GM12874 (cell line): ENCODE data around the gene TBX4.

Experiments used
- TF ChIP-seq, protein P1 (sequence below): IDR thresholded peaks from 2 replicates; pipeline ENCODE4 v1.5.1; 2011; ENCODE audit warnings: low read depth, mild to moderate bottlenecking, control low read depth, low read length, moderate library complexity; ENCODE audit not compliant: insufficient read depth

TBX4 gene

DNA sequence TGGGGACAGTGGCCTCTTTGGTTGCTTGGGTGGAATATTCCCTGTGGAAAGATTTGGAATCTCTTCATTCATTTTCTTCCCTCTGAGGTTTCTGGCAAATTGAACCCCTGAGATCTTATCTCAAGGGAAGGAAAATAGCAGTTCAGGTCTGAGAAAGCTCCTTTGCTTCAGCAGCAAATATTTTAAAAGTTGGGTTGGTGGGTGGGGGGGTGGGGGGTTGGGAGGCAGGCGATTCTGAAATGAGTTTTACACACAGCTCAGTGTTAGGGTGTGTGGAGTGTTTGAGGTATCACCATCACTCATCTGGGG is 45.7 kb upstream of the TBX4 start:
- TF ChIP-seq, protein P1, sequence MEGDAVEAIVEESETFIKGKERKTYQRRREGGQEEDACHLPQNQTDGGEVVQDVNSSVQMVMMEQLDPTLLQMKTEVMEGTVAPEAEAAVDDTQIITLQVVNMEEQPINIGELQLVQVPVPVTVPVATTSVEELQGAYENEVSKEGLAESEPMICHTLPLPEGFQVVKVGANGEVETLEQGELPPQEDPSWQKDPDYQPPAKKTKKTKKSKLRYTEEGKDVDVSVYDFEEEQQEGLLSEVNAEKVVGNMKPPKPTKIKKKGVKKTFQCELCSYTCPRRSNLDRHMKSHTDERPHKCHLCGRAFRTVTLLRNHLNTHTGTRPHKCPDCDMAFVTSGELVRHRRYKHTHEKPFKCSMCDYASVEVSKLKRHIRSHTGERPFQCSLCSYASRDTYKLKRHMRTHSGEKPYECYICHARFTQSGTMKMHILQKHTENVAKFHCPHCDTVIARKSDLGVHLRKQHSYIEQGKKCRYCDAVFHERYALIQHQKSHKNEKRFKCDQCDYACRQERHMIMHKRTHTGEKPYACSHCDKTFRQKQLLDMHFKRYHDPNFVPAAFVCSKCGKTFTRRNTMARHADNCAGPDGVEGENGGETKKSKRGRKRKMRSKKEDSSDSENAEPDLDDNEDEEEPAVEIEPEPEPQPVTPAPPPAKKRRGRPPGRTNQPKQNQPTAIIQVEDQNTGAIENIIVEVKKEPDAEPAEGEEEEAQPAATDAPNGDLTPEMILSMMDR, result no peak

DNA sequence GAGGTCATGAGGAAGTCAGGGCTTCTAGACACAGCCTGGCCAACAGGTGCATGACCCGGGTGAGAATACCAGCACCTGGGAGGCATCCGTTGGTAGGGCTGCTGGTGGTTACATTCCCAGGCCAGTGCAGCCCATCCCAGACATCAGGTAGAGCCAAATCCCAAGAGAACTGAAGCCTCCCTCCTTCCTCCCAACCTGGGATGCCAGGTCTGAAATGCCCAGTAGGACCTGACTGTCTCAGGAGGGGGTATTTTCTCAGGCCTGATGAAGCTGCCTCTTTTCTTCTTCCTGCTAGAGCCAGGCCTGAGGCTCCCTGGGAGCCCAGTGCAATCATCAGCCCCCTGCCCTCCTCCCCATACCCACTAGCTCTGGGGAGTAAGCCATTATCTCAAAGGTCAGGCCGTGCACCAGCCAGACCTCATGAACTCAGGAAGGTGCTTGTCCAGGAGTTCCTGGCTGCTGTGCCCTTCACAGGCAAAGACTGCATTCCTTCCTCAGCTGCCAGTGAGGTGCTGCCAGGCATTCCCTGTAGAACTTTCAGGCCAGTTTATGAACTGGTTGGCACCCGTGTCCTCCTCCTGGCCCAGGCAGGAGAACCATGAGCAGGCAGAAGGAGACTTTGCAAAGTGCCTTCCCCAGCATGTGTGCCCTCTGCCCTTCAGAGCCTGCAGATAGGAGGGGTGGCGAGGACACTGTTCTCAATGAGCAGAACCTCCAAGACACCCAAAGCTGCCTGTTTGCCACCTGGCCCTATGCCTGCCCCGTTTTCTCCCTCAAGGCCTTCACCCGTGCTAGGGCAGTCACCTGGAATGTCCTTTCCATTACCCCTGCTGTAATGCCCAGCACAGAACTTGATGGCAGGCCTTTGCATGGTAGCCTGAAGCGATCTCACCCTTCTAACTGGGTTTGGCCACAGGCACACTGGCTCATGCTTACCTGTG is 45.0 kb upstream of the TBX4 start:
- TF ChIP-seq, protein P1, result no peak

DNA sequence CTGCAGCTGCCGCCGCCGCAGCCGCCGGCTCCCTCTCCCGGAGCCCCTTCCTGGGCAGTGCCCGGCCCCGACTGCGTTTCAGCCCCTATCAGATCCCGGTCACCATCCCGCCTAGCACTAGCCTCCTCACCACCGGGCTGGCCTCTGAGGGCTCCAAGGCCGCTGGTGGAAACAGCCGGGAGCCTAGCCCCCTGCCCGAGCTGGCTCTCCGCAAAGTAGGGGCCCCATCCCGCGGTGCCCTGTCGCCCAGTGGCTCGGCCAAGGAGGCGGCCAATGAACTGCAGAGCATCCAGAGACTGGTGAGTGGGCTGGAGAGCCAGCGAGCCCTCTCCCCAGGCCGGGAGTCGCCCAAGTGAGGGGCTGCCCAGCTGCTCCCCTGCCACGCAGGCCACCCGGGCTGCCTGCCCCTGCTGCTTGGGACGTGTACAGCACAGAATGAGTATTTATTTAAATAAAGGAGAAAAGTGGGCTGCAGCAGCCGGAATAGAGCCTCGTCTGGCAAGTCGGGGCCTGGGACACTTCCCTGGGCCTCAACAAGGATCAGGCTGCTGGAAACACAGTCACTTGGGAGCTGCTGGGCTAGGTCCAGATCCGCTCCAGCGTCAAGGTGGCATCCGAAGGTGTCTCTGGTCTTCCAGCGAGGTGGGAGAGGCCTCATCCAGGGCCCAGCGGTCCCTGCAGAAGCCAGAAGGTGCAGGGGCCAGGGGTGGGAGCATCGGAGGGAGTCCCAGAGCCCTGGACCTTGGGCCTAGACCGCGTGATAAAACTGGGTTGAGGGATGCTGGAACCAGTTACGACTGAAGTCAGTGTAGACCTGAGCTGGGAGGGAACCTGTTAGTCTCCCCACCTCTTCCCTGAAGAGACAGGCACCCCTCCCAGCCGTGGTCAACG is 43.8 kb upstream of the TBX4 start:
- TF ChIP-seq, protein P1, result no peak

DNA sequence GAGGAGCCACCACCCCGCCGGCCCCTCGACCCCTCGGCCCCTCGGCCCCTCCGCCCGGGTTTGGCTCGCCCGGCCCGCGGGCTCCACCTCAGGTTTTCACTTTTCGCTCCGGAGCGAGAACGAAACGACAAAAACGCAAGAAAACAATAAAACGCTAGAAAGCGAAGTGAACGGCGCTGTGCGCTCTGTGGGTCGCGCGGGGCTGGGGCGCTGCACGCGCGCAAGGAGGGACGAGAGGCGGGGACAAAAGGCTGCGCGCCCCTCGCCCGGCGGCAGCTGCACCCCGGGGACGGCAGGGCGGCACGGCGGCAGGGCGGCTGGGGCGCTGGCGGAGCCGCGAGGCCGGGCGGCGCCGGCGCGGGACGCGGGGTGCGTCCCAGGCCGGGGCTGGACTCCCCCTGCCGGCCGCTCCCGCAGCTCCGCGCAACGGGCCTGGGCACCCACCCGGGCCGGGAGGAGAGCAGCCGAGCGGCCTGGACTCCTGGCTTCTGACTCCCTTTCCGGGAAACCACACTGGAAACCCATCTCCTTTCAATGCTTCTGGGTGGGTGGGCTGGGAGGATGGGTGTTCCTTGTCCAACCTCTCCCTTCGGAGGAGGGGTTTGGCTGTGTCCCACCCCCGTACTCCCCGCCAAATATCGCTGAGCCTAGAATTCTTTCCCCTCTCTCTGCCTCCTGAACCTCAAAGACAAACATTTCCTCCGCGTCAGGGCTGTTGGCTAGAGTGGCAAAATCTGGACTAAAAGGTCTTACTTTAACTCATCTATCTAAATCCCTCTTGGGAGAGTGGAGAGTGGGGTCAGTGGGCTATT is 42.7 kb upstream of the TBX4 start:
- TF ChIP-seq, protein P1, result peak; percentile 64

DNA sequence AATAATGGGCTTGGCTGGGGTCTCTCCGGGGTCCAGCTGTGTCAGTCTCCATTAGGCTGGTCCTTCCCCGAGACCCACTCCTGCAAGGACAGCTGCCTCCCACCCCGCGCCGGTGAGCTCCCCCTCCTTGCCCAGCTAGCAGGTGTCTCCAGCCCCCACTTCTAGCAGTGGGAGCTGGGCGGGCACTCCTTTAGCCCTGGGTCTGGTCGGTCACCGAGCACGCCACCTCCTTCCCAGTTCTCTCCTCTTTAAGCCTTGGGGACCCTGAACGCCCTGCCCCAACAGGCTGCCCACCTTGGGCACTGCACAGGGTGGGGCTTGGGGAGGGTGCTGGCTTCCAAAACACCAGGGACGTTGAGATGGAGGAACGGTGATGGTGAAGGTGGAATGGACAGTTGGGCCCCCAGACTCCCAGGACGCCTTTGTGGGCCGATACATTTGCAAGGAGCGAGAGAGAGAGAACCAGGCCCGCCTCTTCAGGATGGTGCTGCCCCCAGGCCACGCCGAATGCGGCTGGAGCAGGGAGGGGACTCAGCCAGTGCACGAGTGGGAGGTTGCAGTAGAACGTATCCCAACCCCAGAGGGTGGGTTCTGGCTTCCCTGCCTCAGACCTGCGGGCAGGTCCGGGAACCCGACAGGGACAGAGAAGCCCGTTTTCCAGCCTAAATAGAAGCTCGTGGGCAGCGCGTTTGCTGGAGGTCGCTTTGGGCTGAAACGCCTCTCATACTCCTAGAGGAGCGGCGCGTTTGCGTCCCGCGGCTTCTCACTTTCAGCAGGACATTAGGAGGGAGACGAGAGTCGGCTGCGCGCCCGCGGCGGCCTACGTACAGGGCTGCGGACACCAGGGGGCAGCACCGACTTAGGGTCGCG is 41.8 kb upstream of the TBX4 start:
- TF ChIP-seq, protein P1, result peak; percentile 51

DNA sequence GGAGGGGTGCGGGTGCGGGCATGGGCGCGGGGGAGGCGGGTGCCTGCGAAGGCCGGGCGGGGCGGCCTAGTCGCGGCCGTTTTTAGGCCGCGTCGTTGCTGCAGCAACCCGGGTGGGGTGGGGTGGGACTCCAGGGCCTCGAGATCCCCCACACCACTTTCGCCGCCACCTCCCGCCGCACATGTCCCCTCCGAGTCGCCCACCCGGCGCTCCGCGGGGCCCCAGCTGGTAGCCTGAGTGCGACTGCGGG is 41.3 kb upstream of the TBX4 start:
- TF ChIP-seq, protein P1, result no peak
